LNCaP clone FGC (cell line): ENCODE data around the gene RASSF1.

Experiments
- DNase-seq: peaks from one replicate; pipeline ENCODE4 v3.0.0-alpha.2; 2011; ENCODE audit warnings: low read depth
- H3K4me3 ChIP-seq: 2 replicates; pipeline ENCODE4 v1.5.1; 2011; ENCODE audit warnings: mild to moderate bottlenecking, low read depth, low read length, control low read depth
- CTCF ChIP-seq: IDR thresholded peaks from 2 replicates; pipeline ENCODE4 v1.5.1; 2012; ENCODE audit warnings: mild to moderate bottlenecking; ENCODE audit not compliant: control insufficient read depth, insufficient read depth; ENCODE audit errors: extremely low read depth

RASSF1 gene

GRCh38 chr3:50352781-50353180 lies 12.1 kb upstream of the RASSF1 start:
- H3K4me3 ChIP-seq: no peak overlapping the region
- no peak for DNase-seq
- peak; percentile 42 for TF ChIP-seq CTCF

- TF ChIP-seq CTCF: no peak
- no peak for DNase-seq
- peak overlapping the region; percentile 57 for H3K4me3 ChIP-seq
Observed at GRCh38 chr3:50351323-50351697, 10.7 kb upstream of the RASSF1 start.

GRCh38 chr3:50350527-50351322 lies 10.1 kb upstream of the RASSF1 start, which contains the start of the genes CYB561D2 and NPRL2:
Gene CYB561D2 (plus strand): TSS chr3:50350862. CDS start chr3:50351434, 572 bp downstream.
Gene NPRL2 (minus strand): TSS chr3:50350775. CDS start chr3:50350652, 123 bp downstream.
- peak within 1 kb of the TSS; percentile 57 for H3K4me3 ChIP-seq
- peak; percentile 90 for DNase-seq
- TF ChIP-seq CTCF: no peak

GRCh38 chr3:50350213-50350526 lies 9.5 kb upstream of the RASSF1 start:
- no peak for TF ChIP-seq CTCF
- no peak for DNase-seq
- H3K4me3 ChIP-seq: peak overlapping the region; percentile 57

GRCh38 chr3:50347187-50347813 lies 6.7 kb upstream of the RASSF1 start:
- peak; percentile 73 for TF ChIP-seq CTCF
- DNase-seq: peak; percentile 61
- H3K4me3 ChIP-seq: no peak overlapping the region

- TF ChIP-seq CTCF: no peak
- peak within 1 kb of the TSS; percentile 52 for H3K4me3 ChIP-seq
- no peak for DNase-seq
Observed at GRCh38 chr3:50345586-50346234, 5.1 kb upstream of the RASSF1 start, which contains the start of gene ZMYND10. Gene ZMYND10 (minus strand): TSS chr3:50345732. CDS start chr3:50345579, 153 bp downstream.
